A549 (cell line): ENCODE results near the gene PCGF6.

Experiments used
- EP300 ChIP-seq, 2 experiments: fragments of >200 bp; sonication (Bioruptor Twin); formaldehyde crosslinking; IDR thresholded peaks; 2 replicates in 1 of 2; 3 replicates in 1 of 2; pipeline ENCODE4 v1.6.1; 2016 to 2017
- POLR2A ChIP-seq: IDR thresholded peaks from 2 replicates; pipeline ENCODE4 v1.6.1; 2012; ENCODE audit warnings: mild to moderate bottlenecking, low read length
- TF ChIP-seq, protein P1 (sequence below): fragments of >200 bp; sonication (Bioruptor Twin); formaldehyde crosslinking; IDR thresholded peaks from 3 replicates; pipeline ENCODE4 v1.5.1; 2016
- TF ChIP-seq, protein P2 (sequence below): IDR thresholded peaks from 2 replicates; pipeline ENCODE4 v1.6.1; 2012

DNA sequence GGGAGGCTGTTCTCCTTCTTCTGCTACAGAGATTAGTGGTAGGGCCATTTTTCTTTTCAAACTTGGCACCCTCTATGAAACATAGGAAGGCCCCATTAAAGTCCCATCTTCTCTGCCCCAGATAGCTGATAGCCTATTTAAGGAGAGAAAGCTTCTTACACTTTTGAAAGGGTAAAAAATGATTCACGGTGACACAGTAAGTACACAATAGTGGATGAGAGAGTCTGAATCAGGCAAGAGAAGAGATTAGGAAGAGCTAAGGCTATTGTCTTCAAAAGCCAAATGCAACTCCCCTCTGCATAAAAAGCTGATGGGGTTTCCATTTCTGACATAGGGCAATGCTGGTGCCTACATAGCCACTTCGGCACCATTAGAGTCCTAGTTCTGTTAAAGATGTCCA lies 70.4 kb downstream of the PCGF6 start:
- TF ChIP-seq EP300 (IDR thresholded peaks at IDR 0.05) (no peak), POLR2A (no peak)
- TF ChIP-seq, protein P1, sequence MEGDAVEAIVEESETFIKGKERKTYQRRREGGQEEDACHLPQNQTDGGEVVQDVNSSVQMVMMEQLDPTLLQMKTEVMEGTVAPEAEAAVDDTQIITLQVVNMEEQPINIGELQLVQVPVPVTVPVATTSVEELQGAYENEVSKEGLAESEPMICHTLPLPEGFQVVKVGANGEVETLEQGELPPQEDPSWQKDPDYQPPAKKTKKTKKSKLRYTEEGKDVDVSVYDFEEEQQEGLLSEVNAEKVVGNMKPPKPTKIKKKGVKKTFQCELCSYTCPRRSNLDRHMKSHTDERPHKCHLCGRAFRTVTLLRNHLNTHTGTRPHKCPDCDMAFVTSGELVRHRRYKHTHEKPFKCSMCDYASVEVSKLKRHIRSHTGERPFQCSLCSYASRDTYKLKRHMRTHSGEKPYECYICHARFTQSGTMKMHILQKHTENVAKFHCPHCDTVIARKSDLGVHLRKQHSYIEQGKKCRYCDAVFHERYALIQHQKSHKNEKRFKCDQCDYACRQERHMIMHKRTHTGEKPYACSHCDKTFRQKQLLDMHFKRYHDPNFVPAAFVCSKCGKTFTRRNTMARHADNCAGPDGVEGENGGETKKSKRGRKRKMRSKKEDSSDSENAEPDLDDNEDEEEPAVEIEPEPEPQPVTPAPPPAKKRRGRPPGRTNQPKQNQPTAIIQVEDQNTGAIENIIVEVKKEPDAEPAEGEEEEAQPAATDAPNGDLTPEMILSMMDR, result no peak
- TF ChIP-seq, protein P2, sequence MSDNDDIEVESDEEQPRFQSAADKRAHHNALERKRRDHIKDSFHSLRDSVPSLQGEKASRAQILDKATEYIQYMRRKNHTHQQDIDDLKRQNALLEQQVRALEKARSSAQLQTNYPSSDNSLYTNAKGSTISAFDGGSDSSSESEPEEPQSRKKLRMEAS, result no peak
